NCI-H82 (cell line): Measurements from ENCODE around the gene GNG7.
"Not testable (repeated sequence)": the region's sequence is repeated elsewhere in the genome, so short reads cannot be mapped to it uniquely, and the experiment has no call there.

ENCODE experiments used
- DNase-seq: peaks from one replicate; lab custom pipeline; 2025; lab: John Stamatoyannopoulos, UW

Gene GNG7

DNA sequence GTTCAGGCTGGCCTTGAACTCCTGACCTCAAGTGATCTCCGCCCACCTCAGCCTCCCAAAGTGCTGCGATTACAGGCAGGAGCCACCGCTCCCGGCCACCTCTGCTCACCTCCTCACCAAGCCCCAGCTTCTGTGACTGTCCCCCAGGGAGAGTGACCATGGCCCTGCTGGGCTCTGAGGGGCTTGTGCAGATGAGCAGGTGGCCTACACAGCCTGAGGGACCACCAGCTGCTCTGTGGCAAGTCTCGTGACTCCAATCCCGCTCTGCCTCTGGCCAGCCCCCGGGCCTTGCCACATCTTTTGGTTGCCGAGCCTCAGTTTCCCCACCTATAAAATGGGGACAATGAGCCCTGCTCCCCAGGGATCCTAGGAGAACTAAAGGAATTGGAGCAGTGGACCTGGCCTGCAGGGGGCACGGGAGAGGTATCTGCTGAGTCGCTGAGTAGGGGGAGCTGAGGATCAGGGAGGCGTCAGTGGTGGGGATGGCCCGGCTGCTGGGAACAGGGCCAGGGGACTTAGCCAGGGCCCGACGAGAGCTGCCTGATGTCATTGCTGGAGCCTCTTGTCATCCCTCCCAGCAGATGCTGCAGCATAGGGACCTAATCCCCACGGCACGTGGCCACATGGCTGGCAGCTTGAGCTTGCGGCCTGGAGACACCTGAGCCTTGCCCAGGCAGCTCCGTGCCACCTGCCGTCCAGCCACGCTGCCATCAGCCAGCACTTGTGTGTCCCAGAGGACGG is 151.9 kb downstream of the GNG7 start:
- DNase-seq = peak; percentile 85

DNA sequence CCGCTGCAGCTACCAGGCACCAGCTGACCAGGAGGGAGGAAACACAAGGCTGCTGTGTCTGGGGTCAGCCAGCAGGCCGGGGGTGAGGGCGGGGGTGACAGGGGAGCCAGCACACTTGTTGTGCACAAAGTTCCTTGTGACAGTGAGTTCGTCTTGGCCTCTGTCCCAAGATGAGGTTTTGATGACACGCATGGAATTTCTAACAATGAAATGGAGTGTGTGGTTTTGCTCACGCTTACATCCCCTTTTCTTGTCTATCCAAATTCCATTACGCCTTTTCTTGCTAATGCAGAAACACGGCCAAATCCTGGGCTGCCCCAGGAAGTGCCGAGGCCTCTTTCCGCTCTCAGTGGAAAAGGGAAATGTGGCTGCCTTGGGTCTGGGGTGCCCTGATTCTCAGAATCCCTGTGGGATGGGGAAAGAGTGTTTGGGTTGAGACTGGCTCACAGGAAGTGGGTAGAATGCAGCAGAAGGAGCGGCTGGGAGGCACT is 152.7 kb downstream of the GNG7 start:
- DNase-seq = no peak

DNA sequence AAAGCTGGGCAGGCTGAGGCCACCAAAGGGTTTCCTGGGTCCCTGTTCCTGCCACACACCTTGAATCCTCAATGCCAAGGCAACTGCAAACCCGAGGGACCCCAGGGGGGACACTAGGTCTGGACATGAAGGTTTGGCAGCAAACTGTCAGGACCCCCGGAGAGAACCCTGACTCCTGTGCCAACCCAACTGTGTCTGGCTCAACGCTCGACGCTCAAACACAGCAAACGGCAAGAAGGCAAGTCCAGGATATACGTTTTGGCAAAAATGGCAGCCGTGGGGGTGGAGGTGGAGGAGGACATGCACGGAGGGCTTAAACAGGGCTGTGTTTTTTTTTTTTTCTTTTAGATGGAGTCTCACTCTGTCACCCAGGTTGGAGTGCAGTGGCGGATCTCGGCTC is 153.5 kb downstream of the GNG7 start:
- no peak for DNase-seq

DNA sequence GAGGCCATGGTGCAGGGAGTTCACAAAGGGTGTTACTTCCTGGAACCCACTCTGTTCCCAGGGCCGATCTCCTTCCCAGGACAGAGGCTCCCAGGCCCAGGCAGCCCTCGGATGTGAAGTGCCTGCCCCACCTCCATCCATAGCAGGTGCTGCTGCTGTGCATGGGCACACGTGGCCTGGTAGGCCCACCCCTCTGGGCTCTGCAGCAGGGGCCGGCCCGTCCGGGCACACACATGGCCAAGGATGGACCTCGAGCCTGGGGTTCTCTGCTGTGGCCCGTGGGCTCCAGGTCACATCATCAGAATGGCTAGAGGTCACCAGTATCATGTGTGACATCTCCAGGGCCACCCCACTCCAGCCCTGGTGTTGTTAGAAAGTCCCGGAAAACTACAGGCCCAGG is 154.8 kb downstream of the GNG7 start:
- DNase-seq = no peak

DNA sequence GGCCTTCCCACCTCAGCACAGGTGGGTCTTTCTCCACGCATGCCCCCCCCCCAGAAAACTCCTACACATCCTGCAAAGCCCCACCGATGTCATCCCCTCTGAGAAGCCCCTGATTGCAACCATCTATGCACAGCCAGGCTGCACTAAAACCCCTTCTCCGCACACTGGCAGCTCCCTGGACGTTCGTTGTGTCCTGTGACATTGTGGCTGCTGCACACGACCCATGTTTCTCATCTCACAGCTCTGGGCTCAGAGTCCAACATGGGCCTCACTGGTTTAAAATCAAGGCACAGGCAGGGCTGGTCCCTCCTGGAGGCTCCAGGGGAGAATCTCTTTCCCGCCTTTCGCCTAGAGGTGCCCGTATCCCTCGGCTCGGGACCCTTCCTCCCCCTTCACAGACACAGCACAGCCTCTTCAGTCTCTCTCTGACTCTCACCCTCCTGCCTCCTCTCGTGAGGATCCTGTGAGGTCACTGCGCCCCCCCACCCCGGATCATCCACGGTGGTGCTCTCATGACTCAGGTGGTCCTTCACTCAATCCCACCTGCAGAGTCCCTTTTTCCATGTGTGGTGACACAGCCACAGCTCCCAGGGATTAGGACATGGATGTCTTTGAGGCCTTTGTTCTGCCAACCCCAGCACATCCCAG is 155.3 kb downstream of the GNG7 start:
- DNase-seq = no peak

DNA sequence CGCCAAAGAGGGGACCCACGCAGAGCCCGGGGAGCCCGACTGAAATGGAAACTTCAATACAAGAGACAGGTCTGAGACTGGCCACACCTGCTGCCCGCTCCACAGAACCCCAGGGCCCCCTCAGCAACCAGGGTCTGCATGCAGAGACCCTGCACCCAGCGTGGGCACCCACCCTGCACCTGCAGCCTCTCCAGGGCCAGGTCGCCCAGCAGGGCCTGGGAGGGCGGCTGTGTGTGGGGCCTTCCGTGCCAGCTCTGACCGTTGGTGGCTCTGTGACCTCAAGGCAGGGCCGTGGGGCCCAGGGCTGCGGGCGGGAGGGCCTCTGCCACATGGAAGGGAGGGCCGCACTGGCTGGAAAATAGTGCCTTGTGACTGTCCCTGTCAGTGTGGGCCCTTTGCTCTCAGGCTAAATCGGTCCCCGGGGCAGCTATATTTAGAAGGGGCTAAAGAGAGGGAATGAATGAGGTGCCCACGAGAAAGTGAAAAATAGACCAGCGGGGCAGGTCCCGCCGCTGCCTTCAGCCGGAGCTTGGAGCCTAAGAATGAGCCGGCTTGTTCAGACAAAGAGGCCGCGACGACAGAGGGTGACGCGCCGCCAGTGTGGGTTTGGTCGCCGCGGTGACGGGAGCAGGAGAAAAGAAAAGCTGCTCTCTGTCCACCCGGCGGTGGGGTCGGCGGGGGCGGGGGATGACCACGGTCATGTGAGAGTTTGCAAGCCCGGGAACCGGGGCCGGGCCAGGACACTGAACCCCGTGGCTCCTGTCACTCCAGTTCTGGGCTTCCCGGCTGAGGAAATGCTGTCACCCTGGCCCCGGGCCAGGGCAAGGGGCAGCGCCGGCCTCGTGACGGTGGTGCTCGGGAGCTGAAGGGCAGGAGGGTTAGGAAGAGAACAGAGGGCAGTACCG is 156.1 kb downstream of the GNG7 start:
- DNase-seq = no peak

DNA sequence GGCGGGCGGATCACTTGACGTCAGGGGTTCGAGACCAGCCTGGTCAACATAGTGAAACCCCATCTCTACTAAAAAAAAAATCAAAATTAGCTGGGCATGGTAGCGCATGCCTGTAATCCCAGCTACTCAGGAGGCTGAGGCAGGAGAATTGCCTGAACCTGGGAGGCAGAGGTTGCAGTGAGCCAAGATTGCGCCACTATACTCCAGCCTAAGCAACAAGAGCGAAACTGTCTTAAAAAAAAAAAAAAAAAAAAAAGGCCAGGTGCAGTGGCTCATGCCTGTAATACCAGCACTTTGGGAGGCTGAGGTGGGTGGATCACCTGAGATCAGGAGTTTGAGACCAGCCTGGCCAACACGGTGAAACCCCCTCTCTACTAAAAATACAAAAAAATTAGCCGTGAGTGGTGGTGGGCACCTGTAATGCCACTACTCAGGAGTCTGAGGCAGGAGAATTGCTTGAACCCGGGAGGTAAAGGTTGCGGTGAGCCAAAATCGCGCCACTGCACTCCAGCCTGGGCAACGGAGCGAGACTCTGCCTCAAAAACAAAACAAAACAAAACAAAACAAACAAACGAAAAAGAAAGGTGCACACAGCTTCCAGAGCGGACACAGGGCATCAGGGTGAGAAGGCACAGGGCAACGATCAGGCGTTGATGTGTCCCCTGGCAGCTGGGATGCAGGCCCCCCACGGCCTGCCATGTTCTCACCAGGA is 156.9 kb downstream of the GNG7 start:
- DNase-seq = not testable (repeated sequence)

DNA sequence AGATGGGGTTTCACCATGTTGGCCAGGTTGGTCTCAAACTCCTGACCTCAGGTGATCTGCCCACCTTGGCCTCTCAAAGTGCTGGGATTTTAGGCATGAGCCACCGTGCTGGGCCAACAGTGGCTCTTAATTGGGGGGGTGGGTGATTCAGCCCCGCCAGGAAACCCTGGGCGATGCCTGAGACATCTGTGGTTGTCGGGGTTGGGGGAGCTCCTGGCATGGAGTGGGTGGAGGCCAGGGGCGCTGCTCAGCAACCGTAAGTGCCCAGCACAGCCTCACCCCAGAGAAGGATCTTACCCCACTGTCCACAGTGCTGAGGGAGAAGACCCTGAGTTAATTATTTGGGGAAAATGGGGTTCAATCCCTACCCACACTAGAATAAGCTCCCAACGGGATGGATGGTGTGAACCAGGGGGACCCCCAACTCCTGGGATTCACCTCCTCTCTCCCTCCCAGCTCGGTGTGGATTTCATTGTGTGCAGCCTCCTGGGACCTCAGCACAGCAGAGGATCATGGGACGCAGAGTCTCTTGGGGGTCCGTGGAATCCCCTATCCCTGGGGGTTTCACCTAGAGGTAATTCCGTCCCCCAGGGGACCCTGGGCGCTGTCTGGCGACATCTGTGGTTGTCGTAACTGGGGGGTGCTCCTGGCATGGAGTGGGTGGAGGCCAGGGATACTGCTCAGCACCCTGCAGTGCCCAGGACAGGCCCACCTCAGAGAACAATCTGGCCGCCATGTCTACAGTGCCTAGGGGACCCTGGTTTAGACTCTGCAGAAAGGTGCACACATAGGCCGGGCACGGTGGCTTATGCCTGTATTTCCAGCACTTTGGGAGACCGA is 157.7 kb downstream of the GNG7 start:
- DNase-seq = no peak

DNA sequence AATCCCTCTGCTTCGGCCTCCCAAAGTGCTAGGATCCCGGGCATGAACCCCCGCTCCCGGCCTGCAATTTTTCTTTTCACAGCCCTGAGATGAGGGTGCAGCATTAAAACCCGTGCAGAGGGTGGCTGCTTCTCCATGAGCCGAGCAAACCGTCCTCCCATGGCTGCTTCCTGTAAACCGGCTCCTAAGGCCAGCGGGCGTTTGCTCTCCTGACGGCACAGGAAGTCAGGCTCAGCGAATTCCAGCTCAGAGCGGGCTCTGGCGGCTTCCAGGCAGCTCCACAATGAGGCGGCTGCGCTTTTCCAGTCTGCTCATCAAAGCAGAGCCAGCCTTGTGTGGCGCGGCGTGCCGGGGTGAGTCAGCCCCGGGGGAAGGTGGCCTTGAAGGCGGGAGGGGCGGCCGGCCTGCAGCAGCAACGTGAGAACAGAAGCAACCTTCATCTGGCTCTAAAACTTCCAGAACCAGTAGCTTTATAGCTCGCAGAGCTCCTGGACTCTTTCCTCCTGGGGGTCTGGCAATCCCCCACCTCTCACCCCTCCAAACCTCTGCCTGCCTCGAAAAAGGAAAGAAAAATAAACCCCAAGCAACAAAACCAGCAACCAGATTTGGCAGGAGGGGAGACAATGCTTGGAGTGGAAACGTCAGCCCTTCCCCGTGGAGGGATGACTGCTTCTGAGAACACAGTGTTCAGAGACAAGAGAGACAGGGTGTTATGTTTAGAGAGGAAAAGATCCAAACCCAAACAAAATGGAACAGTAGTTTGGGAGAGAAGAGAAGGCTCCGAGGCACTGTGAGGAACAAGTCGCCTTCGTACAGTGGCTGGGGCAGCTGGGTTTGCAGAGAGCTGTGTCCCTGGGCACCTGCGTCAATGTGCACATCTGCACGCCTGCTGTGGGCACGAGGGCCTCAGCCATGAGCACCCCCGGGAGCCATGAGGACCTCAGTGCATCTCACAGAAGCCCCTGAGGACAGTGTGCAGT is 158.7 kb downstream of the GNG7 start:
- peak; percentile 51 for DNase-seq

DNA sequence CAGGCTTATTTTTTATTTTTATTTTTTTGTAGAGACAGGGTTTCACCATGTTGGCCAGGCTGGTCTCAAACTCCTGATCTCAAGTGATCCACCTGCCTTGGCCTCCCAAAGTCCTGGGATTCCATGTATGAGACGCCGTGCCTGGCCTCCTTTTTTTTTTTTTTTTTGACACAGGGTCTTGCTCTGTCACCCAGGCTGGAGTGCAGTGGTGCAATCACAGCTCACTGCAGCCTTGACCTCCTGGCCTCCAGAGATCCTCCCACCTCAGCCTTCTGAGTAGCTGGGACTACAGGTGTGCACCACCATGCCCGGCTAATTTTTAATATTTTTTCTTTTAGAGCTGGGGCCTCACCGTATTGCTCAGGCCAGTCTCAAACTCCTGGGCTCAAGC is 159.4 kb downstream of the GNG7 start:
- DNase-seq = not testable (repeated sequence)

DNA sequence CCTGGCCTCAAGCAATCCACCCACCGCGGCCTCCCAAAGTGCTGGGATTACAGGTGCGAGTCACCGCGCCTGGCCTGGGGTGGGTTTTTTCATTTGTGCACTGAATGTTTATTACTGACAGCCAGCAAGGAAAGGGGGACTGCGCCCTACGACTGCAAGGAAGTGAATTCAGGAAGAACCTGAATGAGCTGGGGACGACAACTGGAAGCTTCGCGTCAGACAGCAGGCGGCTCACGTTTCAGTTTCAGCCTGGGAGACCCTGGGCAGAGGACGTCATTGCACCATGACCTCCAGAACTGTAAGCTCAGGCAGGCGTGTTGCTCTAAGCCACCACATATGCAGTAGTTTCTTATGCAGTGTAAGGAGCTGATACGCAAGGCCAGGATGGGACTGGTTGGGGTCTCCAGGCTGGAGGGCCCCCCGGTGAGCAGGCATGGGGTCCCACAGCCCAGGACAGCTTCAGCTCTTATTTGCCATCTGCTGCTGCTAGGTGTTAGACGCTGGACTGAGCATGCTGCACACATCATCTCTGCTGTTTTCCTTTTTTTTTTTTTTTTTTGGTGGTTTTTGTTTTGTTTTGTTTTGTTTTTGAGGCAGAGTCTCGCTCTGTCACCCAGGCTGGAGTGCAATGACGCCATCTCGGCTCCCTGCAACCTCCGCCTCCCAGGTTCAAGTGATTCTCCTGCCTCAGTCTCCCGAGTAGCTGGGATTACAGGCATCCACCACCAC is 160.0 kb downstream of the GNG7 start:
- DNase-seq = no peak

DNA sequence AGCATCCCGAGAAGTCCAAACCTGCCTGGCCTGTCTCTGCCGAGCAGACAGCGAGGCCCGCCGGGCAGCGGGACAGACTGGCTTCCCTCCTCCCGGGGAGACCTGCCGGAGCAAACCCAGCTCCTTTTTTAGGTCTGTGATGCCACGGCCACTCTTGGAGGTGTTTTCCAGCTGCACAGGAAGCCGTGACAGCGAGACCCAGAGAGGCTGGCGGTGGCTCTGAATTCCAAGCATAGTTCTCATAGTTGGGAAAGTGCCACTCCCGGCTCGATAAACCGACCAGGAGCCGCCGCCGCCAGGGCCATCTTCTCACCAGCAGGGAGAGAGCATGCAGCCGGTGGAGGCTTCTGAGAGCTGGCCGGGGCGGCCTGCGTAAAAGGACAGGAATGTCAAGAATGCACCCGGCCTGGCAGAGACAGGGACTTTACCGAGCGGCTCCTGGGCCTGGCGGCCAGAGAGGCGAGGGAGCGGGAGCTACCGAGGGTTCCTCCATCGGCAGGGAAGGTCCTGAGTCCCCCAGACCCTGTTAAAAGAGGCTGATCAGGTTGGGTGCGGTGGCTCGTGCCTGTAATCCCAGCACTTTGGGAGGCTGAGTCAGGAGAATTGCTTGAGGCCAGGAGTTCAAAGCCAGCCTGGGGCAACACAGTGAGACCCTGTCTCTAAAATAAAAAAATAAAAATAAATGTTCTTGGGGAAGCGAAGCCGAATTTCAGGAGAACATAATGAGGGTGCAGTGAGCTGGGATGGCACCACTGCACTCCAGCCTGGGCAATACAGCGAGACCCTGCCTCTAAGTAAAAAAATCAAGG is 161.6 kb downstream of the GNG7 start:
- DNase-seq = peak; percentile 11

DNA sequence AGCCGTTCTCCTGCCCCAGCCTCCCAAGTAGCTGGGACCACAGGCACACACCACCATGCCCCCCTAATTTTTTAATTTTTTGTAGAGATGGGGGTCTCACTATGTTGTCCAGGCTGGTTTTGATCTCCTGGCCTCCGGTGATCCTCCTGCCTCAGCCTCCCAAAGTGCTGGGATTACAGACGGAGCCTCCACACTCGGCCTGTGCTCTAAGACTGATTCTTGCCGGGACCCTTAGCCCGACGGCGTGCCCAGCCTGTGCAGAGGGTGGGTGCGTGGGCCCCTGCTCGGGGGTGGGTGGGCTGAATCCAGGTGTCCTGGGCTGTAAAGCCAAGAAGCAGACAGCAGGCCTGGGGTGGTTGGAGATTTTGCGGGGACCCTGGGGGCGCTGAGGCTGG is 162.2 kb downstream of the GNG7 start:
- DNase-seq = no peak

DNA sequence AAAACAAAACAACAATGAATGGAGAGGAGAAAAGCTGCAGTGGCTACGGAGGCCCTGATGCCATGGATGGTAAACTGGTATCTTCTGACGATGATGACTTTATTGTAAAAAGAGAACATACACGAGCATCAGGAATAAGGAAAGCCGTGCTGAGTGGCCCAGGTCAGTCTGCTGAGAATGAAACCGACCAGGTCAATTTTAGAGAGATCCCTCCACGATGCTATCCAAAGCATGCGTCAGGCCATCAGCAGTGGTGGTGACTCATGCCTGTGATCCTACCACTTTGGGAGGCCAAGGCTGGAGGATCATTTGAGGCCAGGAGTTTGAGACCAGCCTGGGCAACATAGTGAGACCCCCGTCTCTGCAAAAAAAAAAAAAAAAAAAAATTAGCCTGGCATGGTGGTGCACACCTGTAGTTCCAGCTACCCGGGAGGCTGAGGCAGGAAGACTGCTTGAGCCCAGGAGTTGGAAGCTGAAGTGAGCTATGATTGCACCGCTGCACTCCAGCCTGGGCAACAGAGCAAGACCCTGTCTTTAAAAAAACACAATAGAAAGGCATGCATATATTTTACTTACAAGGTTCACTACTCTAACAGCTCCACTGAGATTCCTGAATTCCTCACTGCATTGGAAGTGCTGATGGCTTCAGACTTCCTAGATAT is 164.3 kb downstream of the GNG7 start:
- no peak for DNase-seq

DNA sequence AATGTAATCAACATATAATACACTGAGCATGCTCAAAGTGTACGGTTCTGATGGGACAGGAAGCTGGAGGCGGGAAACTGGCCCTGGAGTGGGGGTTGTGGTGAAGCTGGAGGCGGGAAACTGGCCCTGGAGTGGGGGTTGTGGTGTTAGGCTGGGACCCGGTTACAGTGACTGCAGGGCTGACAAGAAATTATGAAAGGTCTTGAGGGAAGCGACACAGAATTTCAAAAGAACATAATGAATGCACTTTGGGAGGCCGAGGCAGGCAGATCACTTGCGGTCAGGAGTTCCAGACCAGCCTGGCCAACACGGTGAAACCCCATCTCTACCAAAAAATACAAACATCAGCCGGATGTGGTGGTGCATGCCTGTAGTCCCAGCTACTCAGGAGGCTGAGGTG is 164.9 kb downstream of the GNG7 start:
- DNase-seq = not testable (repeated sequence)

DNA sequence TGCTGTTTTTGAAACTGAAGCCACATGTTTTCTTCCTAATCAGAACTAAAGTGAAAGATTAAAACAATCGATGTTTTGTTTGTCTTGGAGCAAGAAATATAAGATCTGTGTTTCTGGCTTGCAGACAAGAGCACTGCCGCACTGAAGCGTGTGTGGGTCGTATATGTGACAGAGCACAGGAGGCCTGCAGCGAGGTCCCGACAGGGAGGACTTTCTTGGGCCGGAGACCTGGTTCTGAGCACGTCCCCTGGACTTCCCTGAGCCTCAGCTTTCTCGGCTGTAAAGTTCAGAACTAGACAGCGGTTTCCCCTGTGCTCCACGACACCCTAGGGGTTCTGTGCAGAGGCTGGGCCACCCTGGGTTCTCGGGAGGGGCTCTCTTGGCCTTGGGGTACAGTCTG is 166.0 kb downstream of the GNG7 start:
- no peak for DNase-seq

DNA sequence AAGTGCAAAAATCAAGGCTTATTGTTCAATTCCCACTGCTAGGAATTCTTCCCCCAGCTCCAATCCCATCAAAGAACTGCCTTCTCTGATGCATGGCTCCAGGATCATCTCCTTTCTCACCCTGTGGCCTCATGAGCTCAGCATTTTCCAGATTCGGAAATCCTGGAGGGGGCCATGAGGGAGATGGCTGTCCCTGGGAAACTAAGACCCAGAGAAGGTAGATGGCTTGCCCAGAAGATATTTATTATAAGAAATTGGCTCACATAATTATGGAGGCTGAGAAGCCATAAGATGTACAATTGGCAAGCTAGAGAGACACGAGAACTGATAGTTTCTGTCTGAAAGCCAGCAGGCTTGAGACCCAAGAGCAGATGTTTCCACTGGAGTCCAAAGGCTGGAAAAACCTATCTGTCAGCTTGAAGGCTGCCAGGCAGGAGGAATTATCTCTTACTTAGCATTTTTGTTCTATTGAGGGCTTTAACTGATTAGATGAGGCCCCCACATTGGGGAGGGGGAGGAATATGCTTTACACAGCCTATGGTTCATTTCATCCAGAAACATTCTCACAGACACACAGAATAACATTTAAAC is 168.0 kb downstream of the GNG7 start:
- DNase-seq = no peak
